ENCODE data around the gene RAE1. TPM values are rescaled to one million over a fixed set of nuclear protein-coding genes. Genes with fewer than 3 reads are reported as not detected.

RAE1 gene
- total and polyA plus RNA-seq, 2 experiments from 2014 or later, result 35.4 to 43.3 TPM

DNA sequence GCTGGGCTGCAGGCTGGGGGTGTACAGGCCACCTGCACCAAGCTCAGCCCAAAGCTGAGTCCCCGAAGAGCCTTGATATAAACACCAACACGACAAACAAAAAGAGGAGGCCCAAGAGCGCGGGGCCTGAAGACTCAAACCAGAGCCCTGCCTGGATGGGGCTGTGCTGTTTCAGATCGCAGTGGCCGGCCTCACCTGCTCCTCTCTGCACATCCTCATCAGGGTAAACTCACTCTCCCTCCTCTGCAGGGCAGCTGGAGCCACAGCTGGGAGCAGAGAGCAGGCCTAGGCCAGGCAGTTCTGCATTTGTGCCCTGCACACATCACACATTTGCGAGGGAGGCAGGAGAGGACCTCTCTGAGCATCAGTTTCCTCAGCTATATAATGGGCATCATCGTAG is 36.4 kb downstream of the RAE1 start (continued):
- no peak for TF ChIP-seq REST (IDR thresholded peaks at IDR 0.05; ENCODE audit: unreplicated experiment)
- TF ChIP-seq ZNF114 (CRISPR knock-in tag; IDR thresholded peaks at IDR 0.05), result no peak
- TF ChIP-seq, protein P1, sequence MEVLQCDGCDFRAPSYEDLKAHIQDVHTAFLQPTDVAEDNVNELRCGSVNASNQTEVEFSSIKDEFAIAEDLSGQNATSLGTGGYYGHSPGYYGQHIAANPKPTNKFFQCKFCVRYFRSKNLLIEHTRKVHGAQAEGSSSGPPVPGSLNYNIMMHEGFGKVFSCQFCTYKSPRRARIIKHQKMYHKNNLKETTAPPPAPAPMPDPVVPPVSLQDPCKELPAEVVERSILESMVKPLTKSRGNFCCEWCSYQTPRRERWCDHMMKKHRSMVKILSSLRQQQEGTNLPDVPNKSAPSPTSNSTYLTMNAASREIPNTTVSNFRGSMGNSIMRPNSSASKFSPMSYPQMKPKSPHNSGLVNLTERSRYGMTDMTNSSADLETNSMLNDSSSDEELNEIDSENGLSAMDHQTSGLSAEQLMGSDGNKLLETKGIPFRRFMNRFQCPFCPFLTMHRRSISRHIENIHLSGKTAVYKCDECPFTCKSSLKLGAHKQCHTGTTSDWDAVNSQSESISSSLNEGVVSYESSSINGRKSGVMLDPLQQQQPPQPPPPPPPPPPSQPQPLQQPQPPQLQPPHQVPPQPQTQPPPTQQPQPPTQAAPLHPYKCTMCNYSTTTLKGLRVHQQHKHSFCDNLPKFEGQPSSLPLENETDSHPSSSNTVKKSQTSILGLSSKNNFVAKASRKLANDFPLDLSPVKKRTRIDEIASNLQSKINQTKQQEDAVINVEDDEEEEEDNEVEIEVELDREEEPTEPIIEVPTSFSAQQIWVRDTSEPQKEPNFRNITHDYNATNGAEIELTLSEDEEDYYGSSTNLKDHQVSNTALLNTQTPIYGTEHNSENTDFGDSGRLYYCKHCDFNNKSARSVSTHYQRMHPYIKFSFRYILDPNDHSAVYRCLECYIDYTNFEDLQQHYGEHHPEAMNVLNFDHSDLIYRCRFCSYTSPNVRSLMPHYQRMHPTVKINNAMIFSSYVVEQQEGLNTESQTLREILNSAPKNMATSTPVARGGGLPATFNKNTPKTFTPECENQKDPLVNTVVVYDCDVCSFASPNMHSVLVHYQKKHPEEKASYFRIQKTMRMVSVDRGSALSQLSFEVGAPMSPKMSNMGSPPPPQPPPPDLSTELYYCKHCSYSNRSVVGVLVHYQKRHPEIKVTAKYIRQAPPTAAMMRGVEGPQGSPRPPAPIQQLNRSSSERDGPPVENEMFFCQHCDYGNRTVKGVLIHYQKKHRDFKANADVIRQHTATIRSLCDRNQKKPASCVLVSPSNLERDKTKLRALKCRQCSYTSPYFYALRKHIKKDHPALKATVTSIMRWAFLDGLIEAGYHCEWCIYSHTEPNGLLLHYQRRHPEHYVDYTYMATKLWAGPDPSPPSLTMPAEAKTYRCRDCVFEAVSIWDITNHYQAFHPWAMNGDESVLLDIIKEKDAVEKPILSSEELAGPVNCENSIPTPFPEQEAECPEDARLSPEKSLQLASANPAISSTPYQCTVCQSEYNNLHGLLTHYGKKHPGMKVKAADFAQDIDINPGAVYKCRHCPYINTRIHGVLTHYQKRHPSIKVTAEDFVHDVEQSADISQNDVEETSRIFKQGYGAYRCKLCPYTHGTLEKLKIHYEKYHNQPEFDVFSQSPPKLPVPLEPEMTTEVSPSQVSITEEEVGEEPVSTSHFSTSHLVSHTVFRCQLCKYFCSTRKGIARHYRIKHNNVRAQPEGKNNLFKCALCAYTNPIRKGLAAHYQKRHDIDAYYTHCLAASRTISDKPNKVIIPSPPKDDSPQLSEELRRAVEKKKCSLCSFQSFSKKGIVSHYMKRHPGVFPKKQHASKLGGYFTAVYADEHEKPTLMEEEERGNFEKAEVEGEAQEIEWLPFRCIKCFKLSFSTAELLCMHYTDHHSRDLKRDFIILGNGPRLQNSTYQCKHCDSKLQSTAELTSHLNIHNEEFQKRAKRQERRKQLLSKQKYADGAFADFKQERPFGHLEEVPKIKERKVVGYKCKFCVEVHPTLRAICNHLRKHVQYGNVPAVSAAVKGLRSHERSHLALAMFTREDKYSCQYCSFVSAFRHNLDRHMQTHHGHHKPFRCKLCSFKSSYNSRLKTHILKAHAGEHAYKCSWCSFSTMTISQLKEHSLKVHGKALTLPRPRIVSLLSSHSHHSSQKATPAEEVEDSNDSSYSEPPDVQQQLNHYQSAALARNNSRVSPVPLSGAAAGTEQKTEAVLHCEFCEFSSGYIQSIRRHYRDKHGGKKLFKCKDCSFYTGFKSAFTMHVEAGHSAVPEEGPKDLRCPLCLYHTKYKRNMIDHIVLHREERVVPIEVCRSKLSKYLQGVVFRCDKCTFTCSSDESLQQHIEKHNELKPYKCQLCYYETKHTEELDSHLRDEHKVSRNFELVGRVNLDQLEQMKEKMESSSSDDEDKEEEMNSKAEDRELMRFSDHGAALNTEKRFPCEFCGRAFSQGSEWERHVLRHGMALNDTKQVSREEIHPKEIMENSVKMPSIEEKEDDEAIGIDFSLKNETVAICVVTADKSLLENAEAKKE (CRISPR knock-in tag; IDR thresholded peaks at IDR 0.05), result no peak
- TF ChIP-seq EZH2phosphoT487 (IDR thresholded peaks at IDR 0.05; ENCODE audit: unreplicated experiment), result no peak
- TF ChIP-seq JUNB (IDR thresholded peaks at IDR 0.05; ENCODE audit: unreplicated experiment), result no peak

- Histone ChIP-seq H3K27me3 (ENCODE audit: insufficient read depth) (no peaks in the 10 kb centered on the region; the same call in 1 of the 2 replicates), H3K4me2 (no peak overlapping the region), H3K79me2 (replicated peaks; ENCODE audit: insufficient read depth) (peaks cover 10% of the 10 kb centered on the region), H3K36me3 (ENCODE audit: insufficient read depth) (no peaks in the 10 kb centered on the region), H3K4me1 (ENCODE audit: insufficient read depth) (peaks cover 2% of the 10 kb centered on the region; the same call in 1 of the 2 replicates), H3F3A (replicated peaks; ENCODE audit: low read depth) (no peaks in the 10 kb centered on the region), H3K27ac (ENCODE audit: low read depth) (no peak overlapping the region), H3K4me3 (no peak overlapping the region), H3K9me2 (ENCODE audit: insufficient read depth) (no peaks in the 10 kb centered on the region), H2AFZ (no peak overlapping the region), H4K20me1 (replicated peaks; ENCODE audit: insufficient read depth) (0 out of 2 replicates have a peak, but pooled peaks cover 5% of the 10 kb centered on the region)
- no peak for ATAC-seq
- Mint-ChIP-seq H3K27me3 (ENCODE audit: insufficient read depth, low read depth, poor library complexity) (peaks cover 9% of the 10 kb centered on the region), H3K36me3 (ENCODE audit: low read depth) (peaks cover 2% of the 10 kb centered on the region; the same call in 2 of the 3 replicates), H3K9me3 (no peaks in the 10 kb centered on the region), H3K4me1 (peaks cover 13% of the 10 kb centered on the region), H3K27ac (no peak overlapping the region), H3K4me3 (no peak overlapping the region)
- DNase-seq (ENCODE audit: low spot score), result no peak
- TF ChIP-seq POLR2AphosphoS5 (IDR thresholded peaks at IDR 0.05; ENCODE audit: low read depth) (no peak), STAT1 (IDR thresholded peaks at IDR 0.05; ENCODE audit: unreplicated experiment) (no peak), ZNF331 (CRISPR knock-in tag; IDR thresholded peaks at IDR 0.05; ENCODE audit: low read depth) (no peak), JUNB (IDR thresholded peaks at IDR 0.05; ENCODE audit: unreplicated experiment) (no peak), EZH2phosphoT487 (IDR thresholded peaks at IDR 0.05; ENCODE audit: unreplicated experiment) (no peak), ZNF114 (CRISPR knock-in tag; IDR thresholded peaks at IDR 0.05) (no peak), REST (IDR thresholded peaks at IDR 0.05; ENCODE audit: unreplicated experiment) (no peak)
- TF ChIP-seq, protein P2, sequence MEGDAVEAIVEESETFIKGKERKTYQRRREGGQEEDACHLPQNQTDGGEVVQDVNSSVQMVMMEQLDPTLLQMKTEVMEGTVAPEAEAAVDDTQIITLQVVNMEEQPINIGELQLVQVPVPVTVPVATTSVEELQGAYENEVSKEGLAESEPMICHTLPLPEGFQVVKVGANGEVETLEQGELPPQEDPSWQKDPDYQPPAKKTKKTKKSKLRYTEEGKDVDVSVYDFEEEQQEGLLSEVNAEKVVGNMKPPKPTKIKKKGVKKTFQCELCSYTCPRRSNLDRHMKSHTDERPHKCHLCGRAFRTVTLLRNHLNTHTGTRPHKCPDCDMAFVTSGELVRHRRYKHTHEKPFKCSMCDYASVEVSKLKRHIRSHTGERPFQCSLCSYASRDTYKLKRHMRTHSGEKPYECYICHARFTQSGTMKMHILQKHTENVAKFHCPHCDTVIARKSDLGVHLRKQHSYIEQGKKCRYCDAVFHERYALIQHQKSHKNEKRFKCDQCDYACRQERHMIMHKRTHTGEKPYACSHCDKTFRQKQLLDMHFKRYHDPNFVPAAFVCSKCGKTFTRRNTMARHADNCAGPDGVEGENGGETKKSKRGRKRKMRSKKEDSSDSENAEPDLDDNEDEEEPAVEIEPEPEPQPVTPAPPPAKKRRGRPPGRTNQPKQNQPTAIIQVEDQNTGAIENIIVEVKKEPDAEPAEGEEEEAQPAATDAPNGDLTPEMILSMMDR (conservative IDR thresholded peaks at IDR 0.05; ENCODE audit: low read depth in 2 of 2), result no peak
These were observed 36.9 kb downstream of the RAE1 start for GRCh38 chr20:57387945-57388371.
